ENCODE data around the gene NAP1L5.

NAP1L5 gene

DNA sequence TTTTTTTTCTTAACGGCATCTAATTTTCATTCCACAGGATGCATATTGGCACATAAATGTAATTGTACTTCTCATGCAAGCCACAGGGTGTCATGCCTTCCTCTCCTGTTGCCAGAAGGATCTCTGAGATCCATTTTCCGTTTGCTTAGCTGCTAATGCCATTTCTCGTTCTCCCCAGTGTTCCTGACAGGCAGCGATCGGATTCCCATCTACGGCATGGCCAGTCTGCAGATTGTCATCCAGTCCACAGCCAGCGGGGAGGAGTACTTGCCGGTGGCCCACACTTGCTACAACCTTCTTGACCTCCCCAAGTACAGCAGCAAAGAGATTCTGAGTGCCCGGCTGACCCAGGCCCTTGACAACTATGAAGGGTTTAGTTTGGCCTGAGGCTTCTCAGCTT is 8.9 kb upstream of the NAP1L5 start:
- peak; percentile 76 for DNase-seq (ENCODE audit: low read depth)
- H3K4me3 ChIP-seq (ENCODE audit: low read length): no peak overlapping the region
- peak; percentile 80 for TF ChIP-seq CTCF (conservative IDR thresholded peaks at IDR 0.05; ENCODE audit: low read length)

DNA sequence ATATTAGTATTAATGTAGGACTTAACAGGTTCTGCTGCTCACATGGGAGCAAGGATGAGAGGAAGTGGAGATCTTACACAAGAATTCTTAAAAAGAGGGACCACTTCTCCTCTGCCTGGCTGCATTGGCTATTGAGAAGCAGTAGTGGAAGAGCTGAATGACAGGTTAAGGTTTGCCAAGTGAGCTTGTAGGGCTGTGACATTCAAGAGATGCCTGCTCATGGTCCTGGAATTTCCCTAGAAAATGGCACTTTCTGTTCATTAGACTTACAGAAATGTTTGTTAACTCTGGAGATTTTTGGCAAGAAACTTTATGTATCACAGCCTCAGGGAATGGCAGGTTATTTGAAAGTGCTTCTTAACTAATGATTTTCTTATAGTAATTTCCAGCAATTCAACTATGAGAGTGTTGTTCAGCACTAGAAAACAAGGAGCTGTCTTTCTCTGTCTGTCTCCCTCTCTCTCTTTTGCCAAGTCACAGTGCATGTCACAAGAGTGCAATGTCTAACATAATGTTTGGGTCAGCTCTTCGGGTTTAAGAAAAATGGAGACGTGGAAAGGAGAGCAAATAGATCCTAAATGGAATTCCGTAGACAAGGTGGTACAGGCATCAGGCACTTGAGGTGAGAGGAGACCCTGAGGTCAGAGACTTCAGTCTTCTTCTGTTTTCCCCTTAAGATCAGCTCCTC is 8.3 kb upstream of the NAP1L5 start:
- no peak overlapping the region for H3K4me3 ChIP-seq (ENCODE audit: low read length)
- no peak for TF ChIP-seq CTCF (conservative IDR thresholded peaks at IDR 0.05; ENCODE audit: low read length)
- DNase-seq (ENCODE audit: low read depth): peak; percentile 58

- no peak for TF ChIP-seq CTCF (conservative IDR thresholded peaks at IDR 0.05; ENCODE audit: low read length)
- no peak for DNase-seq (ENCODE audit: low read depth)
- H3K4me3 ChIP-seq (ENCODE audit: low read length): no peak overlapping the region
These were observed 7.6 kb upstream of the NAP1L5 start for GRCh38 chr4:88705223-88705622.

- no peak for TF ChIP-seq CTCF (conservative IDR thresholded peaks at IDR 0.05; ENCODE audit: low read length)
- DNase-seq (ENCODE audit: low read depth): no peak
These were observed 5.2 kb upstream of the NAP1L5 start for GRCh38 chr4:88702782-88703181.

GRCh38 chr4:88698519-88698918 is 890 bp upstream of the NAP1L5 start:
- no peak for TF ChIP-seq CTCF (conservative IDR thresholded peaks at IDR 0.05; ENCODE audit: low read length)
- no peak overlapping the region for H3K4me3 ChIP-seq (ENCODE audit: low read length)
- DNase-seq (ENCODE audit: low read depth): no peak

More at GRCh38 chr4:88702782-88703181, 5.2 kb upstream of the NAP1L5 start:
- no peak overlapping the region for H3K4me3 ChIP-seq (ENCODE audit: low read length)

- TF ChIP-seq CTCF (conservative IDR thresholded peaks at IDR 0.05; ENCODE audit: low read length): no peak
- H3K4me3 ChIP-seq (ENCODE audit: low read length): peak overlapping the region; percentile 74
- DNase-seq (ENCODE audit: low read depth): peak; percentile 32
These were observed 488 bp downstream of the NAP1L5 start for GRCh38 chr4:88697141-88697540.

DNA sequence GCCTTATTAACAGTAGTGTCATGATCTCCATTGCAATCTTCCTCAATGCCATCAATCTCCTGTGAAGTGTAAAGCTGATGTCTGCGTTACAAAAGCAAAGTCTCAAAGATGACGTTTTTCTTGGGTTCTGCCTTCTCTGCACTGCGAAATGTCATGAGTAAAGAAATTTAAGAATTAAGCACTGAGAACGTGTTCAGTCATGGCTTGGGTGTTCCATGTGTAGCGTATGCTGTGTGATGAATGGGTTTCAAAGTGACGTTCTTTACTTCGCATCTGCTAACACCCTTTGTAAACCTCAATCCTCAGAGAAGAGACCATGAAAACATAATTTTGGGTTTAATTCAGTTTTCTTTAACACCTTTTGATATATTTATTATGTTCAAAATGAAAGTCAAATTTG is 999 bp downstream of the NAP1L5 start:
- H3K4me3 ChIP-seq (ENCODE audit: low read length): peak overlapping the region; percentile 74
- no peak for TF ChIP-seq CTCF (conservative IDR thresholded peaks at IDR 0.05; ENCODE audit: low read length)
- DNase-seq (ENCODE audit: low read depth): no peak
